Subcutaneous abdominal adipose tissue (tissue), 5 donors: ENCODE measurements around the gene LMCD1.

Experiments
- H3K27ac ChIP-seq: one replicate; pipeline ENCODE4 v1.7.0; 2013; ENCODE audit warnings: low read depth, mild to moderate bottlenecking, inconsistent platforms, low read length, moderate library complexity
- H3K27me3 ChIP-seq, 5 donors: one replicate each; pipeline ENCODE4 v1.7.0; 2013; ENCODE audit warnings: low read length in 5 of 5, inconsistent platforms in 1 of 5; ENCODE audit not compliant: control insufficient read depth in 5 of 5, insufficient read depth in 4 of 5
- H3K36me3 ChIP-seq, 5 donors: one replicate each; pipeline ENCODE4 v1.7.0; 2013; ENCODE audit warnings: low read length in 5 of 5; ENCODE audit not compliant: control insufficient read depth in 5 of 5, insufficient read depth in 5 of 5
- H3K4me1 ChIP-seq, 5 donors: one replicate each; pipeline ENCODE4 v1.7.0; 2013; ENCODE audit warnings: low read length in 5 of 5, mild to moderate bottlenecking in 3 of 5, moderate library complexity in 1 of 5; ENCODE audit not compliant: control insufficient read depth in 5 of 5, insufficient read depth in 5 of 5
- H3K4me3 ChIP-seq, 5 donors: one replicate each; pipeline ENCODE4 v1.7.0; 2013; ENCODE audit warnings: low read length in 5 of 5, low read depth in 1 of 5
- H3K9ac ChIP-seq, 5 donors: one replicate each; pipeline ENCODE4 v1.7.0; 2013; ENCODE audit warnings: low read length in 5 of 5, mild to moderate bottlenecking in 4 of 5, moderate library complexity in 3 of 5
- H3K9me3 ChIP-seq, 5 donors: one replicate each; pipeline ENCODE4 v1.7.0; 2013; ENCODE audit warnings: low read length in 5 of 5; ENCODE audit not compliant: control insufficient read depth in 5 of 5
- donor health status: healthy.
- donor health status: healthy.
- donor health status: healthy.
- donor health status: healthy.
- donor health status: healthy.

LMCD1 gene

DNA sequence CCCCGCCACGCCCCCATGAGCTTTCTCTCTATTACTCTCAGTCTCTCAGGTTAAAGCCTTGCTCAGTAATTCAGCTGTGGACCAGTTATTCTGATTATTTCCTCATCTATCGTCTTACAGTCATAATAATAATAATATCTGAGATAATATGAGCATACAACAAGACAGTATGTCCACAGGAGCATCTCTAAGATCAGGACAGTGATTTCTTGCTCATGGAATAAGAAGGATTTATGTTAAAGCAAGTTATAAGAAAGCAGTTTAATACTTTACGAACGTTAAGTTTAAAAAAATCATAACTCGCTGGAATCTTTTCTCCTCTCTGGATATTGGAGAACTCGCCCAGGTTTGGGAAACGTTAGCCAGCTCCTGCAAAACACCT lies 643 bp upstream of the LMCD1 start:
- H3K4me3 ChIP-seq = peak overlapping the region; percentile 71 to 79 (median 71)
- H3K27ac ChIP-seq = peak overlapping the region; percentile 95
- H3K27me3 ChIP-seq = no peaks in the 10 kb centered on the region
- H3K4me1 ChIP-seq = peaks cover 1 to 65% (median 52%) of the 10 kb centered on the region in 5 donors
- peak overlapping the region; percentile 48 to 88 (median 81) for H3K9ac ChIP-seq
- no peaks in the 10 kb centered on the region for H3K9me3 ChIP-seq
- H3K36me3 ChIP-seq = peaks cover 0 to 7% (median 0%) of the 10 kb centered on the region in 5 donors

DNA sequence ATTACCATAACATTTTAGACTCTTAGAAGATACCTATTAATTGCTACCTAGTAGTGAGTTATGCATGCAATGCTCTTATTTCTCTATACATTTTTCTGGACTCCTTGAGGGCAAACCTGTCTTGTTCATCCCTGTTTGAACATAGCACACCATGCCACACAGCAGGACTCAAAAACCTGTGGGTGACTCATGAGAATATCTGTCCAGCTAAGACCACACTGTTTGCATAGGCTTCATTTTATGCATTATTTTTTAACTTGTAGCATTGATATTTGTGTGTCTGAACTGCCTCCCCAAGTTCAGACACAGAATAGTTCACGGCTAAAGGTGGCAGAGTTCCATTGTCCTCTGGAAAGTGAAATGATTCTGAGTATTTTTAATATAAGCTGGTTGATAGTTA lies 1.8 kb downstream of the LMCD1 start:
- peak overlapping the region; percentile 94 for H3K27ac ChIP-seq
- H3K4me1 ChIP-seq = peaks cover 1 to 82% (median 71%) of the 10 kb centered on the region in 5 donors
- no peaks in the 10 kb centered on the region for H3K9me3 ChIP-seq
- H3K9ac ChIP-seq = peak overlapping the region; percentile 64 to 92 (median 70)
- H3K27me3 ChIP-seq = no peaks in the 10 kb centered on the region
- H3K36me3 ChIP-seq = peaks cover 0 to 15% (median 5%) of the 10 kb centered on the region in 5 donors
- peak overlapping the region; percentile 71 to 86 (median 75) for H3K4me3 ChIP-seq

DNA sequence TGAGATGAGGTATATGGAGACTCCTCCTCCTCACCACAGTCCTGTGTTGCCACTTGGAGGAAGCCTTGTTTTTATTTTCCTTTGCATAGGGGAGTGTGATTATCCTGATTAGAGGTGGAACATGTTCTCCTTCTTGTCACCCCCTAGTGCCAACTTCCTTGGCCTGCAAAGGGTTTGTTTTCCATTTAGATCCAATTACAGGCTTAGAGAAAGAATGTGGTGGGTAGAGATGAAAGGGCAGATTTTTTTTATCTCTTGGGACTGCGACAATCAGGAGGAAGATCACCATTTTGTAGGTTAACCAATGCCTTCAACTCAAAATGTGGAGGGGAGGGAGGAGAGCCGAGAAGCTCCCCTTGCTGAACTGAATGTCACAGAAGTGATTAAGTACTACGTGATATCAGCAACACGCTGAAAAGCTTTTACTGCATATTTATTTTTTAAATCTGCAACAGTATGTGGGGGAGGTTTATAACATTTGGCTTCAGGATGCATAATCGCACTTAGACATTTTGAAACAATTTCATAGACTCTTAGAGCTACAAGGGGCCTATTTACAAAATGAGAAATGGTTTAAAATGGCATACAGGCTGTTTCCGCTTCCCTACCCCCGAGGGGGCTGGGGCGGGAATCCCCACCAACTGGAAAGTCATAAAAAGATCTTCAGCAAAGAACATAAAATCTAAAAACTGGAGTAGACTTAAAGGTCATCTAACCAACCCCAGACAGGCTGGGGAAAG lies 2.4 kb downstream of the LMCD1 start:
- Histone ChIP-seq H3K9ac (peak overlapping the region; percentile 13 to 88 (median 64)), H3K27me3 (no peaks in the 10 kb centered on the region), H3K36me3 (peaks cover 2 to 21% (median 8%) of the 10 kb centered on the region in 5 donors), H3K9me3 (no peaks in the 10 kb centered on the region), H3K27ac (peak overlapping the region; percentile 94), H3K4me1 (peaks cover 1 to 88% (median 76%) of the 10 kb centered on the region in 5 donors), H3K4me3 (peak overlapping the region; percentile 71 to 86 (median 75))

DNA sequence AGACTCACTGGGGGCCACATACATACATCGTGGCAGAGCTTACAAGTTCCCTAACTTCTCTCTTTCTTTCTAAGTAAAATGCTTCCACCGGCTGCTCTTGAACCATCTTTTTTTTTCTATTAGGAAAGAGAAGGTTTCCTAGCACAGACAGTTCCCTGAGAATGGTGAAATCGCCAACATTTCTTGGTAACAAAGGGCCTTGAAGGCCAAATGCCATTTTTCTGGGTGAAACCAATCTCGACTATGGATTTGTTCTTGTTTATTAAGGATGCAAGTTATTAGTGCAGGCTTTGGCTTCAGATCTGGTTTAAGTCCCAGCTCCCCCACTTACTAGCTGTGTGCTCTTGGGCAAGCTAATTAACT lies 3.0 kb downstream of the LMCD1 start:
- peak overlapping the region; percentile 71 to 86 (median 75) for H3K4me3 ChIP-seq
- peak overlapping the region in 4 of 5 donors; percentile 13 to 88 (median 39) for H3K9ac ChIP-seq
- no peaks in the 10 kb centered on the region for H3K9me3 ChIP-seq
- peaks cover 3 to 88% (median 80%) of the 10 kb centered on the region in 5 donors for H3K4me1 ChIP-seq
- no peaks in the 10 kb centered on the region for H3K27me3 ChIP-seq
- H3K27ac ChIP-seq = peak overlapping the region; percentile 94
- H3K36me3 ChIP-seq = peaks cover 2 to 24% (median 13%) of the 10 kb centered on the region in 5 donors

DNA sequence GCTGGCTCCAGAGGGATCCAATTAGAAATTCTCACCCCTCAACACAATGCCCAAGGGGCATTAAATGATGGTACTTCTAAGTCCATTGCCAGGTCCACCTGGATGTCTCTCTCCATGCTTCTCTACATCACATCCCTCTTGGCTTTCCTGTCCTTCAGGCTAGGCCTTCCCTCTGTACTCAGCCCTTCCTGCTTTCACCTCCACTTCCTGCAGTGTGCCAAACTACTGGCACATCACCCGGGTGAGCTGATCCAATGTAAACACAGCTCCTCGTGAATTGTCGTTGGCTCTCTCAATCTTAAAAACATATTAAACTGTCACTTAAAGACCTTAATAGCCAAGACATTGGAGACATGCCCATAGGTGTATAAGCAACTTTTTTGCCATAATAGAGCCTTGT lies 4.0 kb downstream of the LMCD1 start:
- Histone ChIP-seq H3K27ac (peak overlapping the region; percentile 94), H3K4me3 (peak overlapping the region; percentile 10 to 79 (median 74)), H3K4me1 (peaks cover 3 to 87% (median 79%) of the 10 kb centered on the region in 5 donors)

DNA sequence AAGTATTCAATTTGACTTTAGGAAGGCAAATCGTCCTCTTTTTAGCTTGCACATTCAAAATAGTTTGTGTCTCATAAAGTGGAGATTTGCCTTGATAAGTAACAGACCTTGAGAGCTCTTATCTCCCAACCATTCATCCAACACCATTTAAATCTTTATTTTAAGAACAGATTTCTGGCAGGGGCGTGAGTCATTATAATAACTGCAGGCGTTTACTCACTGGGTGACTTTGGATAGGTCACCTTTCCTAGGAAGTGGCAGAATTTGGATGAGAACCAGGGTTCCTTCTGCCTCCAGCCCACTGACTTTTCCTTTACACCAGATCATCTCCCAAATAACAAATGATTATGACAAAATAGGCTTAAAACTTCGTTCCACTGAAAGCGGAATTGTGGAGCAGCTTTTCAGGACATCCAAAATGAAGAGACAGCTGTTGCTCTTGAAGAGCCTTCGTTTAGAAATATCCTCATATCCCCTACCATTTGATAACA lies 5.0 kb downstream of the LMCD1 start:
- peaks cover 3 to 38% (median 22%) of the 10 kb centered on the region in 5 donors for H3K36me3 ChIP-seq
- peak overlapping the region; percentile 94 for H3K27ac ChIP-seq
- H3K9me3 ChIP-seq = no peaks in the 10 kb centered on the region
- H3K9ac ChIP-seq = no peak overlapping the region
- H3K27me3 ChIP-seq = no peaks in the 10 kb centered on the region
- H3K4me3 ChIP-seq = peak overlapping the region in 1 of 5 donors; percentile 38
- peaks cover 3 to 86% (median 73%) of the 10 kb centered on the region in 5 donors for H3K4me1 ChIP-seq

More for the DNA sequence above, 4.0 kb downstream of the LMCD1 start:
- no peaks in the 10 kb centered on the region for H3K9me3 ChIP-seq
- peak overlapping the region in 1 of 5 donors; percentile 16 for H3K9ac ChIP-seq
- no peaks in the 10 kb centered on the region for H3K27me3 ChIP-seq
- peaks cover 2 to 30% (median 16%) of the 10 kb centered on the region in 5 donors for H3K36me3 ChIP-seq

DNA sequence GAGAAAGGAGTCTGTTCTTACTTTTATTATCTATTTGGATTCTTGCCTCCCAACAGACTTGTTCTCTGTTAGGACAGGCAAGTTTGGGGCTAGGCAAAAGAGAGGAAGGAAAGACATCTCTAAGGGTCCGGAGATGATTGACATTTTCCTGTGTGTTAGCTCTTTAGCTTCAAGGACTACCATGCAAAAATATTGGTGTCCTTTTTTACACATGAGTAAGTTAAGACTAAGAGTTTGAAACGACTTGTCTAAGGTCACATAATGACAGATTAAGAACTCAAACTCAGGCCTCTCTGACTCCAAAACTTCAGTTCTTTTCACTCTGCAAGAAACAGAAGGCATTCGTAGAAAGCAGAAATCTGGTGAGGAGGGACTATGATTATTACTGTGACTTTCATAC lies 5.9 kb downstream of the LMCD1 start:
- no peaks in the 10 kb centered on the region for H3K27me3 ChIP-seq
- H3K36me3 ChIP-seq = peaks cover 8 to 42% (median 27%) of the 10 kb centered on the region in 5 donors
- peak overlapping the region; percentile 94 for H3K27ac ChIP-seq
- H3K9me3 ChIP-seq = no peaks in the 10 kb centered on the region
- H3K9ac ChIP-seq = no peak overlapping the region
- H3K4me1 ChIP-seq = peaks cover 3 to 86% (median 71%) of the 10 kb centered on the region in 5 donors
- peak overlapping the region in 1 of 5 donors; percentile 14 for H3K4me3 ChIP-seq

DNA sequence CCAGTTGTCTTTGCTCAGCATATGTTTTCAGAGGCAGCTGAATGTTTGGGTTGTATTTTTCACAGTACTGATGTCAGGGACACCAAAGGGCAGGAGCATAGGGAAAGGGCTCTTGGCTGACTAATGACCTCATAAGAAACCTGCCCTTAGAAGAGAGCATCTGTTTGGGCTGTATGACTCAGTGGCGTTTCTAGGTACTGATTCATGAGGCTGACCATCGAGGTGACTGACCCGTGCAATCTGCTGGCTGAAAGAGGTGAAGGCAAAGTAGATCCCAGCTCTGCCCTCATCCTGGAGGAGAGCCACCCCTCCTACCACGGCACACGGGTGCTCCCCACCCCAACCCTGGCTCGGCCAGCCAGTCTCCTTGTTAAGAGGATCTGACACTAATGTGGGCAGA lies 8.3 kb downstream of the LMCD1 start:
- H3K27ac ChIP-seq = peak overlapping the region; percentile 94
- H3K27me3 ChIP-seq = no peaks in the 10 kb centered on the region
- H3K36me3 ChIP-seq = peaks cover 13 to 53% (median 37%) of the 10 kb centered on the region in 5 donors
- no peak overlapping the region for H3K9ac ChIP-seq
- no peak overlapping the region for H3K4me3 ChIP-seq
- H3K9me3 ChIP-seq = no peaks in the 10 kb centered on the region
- peaks cover 2 to 71% (median 53%) of the 10 kb centered on the region in 5 donors for H3K4me1 ChIP-seq

DNA sequence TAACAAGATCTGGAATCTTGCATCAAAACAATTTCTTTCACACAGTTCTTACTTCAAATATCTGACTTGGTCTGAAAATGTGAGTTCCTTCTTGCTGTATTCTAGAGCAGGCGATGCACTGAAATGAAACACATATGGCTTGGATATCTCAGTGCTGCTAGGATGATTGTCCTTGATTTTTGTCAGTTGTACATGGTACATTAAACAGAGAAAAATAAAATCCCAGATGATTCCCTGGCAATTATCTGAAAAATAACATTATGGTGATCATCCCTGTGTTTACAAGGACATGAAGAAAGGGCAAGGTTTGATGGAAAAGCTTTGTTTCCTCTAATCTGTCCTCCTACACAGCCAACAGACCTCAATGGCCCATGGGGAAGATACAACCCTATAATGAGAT lies 10.6 kb downstream of the LMCD1 start:
- H3K9me3 ChIP-seq = no peaks in the 10 kb centered on the region
- peaks cover 2 to 62% (median 34%) of the 10 kb centered on the region in 5 donors for H3K4me1 ChIP-seq
- no peak overlapping the region for H3K9ac ChIP-seq
- no peak overlapping the region for H3K4me3 ChIP-seq
- no peaks in the 10 kb centered on the region for H3K27me3 ChIP-seq
- H3K36me3 ChIP-seq = peaks cover 17 to 51% (median 36%) of the 10 kb centered on the region in 5 donors
- no peak overlapping the region for H3K27ac ChIP-seq

DNA sequence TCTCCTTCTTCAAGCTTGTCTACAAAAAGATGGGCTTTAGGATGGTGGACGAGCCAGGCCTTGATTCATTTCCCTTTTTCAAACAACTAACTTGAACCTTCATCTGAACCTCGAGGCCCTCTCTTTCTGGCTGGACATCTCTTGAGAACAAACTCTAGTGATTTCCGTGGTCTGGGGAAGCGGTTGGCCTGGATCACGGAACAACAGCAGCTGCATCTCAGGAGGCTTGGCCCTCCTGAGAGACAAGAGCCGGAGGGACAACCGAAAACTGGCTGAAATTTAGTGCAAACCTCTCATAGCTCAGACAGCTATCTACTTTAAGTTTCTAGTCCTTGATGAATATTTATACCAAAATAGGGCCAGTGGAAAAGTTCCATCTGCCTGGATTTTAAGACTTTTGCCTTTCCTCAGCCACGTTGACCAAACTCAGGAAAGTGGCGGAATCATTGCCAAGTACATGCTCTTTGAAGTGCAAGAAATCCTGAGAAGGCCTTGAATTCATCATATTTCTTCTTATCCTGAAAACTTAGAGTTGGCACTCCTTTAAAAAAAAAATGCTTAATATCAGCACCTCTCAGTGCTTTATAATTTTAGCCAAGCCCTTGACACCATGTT lies 14.5 kb downstream of the LMCD1 start:
- H3K9ac ChIP-seq = no peak overlapping the region
- H3K9me3 ChIP-seq = no peaks in the 10 kb centered on the region
- no peak overlapping the region for H3K4me3 ChIP-seq
- H3K27me3 ChIP-seq = no peaks in the 10 kb centered on the region
- peaks cover 0 to 58% (median 12%) of the 10 kb centered on the region in 5 donors for H3K4me1 ChIP-seq
- peaks cover 17 to 38% (median 26%) of the 10 kb centered on the region in 5 donors for H3K36me3 ChIP-seq
- H3K27ac ChIP-seq = peak overlapping the region; percentile 6
